ENCODE measurements around the gene CCNDBP1.
A peak's percentile ranks its signal among the peaks of the same experiment; 100 is the strongest.

CCNDBP1 gene

GRCh38 chr15:43204016-43204901 is 19.1 kb downstream of the CCNDBP1 start:
- H3K9me3 ChIP-seq: no peaks in the 10 kb centered on the region
- H3K27me3 ChIP-seq: no peaks in the 10 kb centered on the region
- H3K4me1 ChIP-seq: no peaks in the 10 kb centered on the region
- peak; percentile 78 for TF ChIP-seq CTCF (IDR thresholded peaks at IDR 0.05; ENCODE audit: low read depth, low read length)
- DNase-seq: peak; percentile 62
- H3K36me3 ChIP-seq: no peaks in the 10 kb centered on the region
- no peak overlapping the region for H3K4me3 ChIP-seq (ENCODE audit: low read depth, low read length)

GRCh38 chr15:43206054-43206453 is 20.9 kb downstream of the CCNDBP1 start:
- no peak for TF ChIP-seq CTCF (IDR thresholded peaks at IDR 0.05; ENCODE audit: low read depth, low read length)
- no peaks in the 10 kb centered on the region for H3K36me3 ChIP-seq
- no peak overlapping the region for H3K4me3 ChIP-seq (ENCODE audit: low read depth, low read length)
- no peaks in the 10 kb centered on the region for H3K27me3 ChIP-seq
- no peak for DNase-seq
- no peaks in the 10 kb centered on the region for H3K4me1 ChIP-seq
- H3K9me3 ChIP-seq: no peaks in the 10 kb centered on the region

- DNase-seq: no peak
- Histone ChIP-seq H3K4me3 (ENCODE audit: low read depth, low read length) (no peak overlapping the region), H3K36me3 (no peaks in the 10 kb centered on the region), H3K4me1 (no peaks in the 10 kb centered on the region), H3K27me3 (no peaks in the 10 kb centered on the region), H3K9me3 (no peaks in the 10 kb centered on the region)
- no peak for TF ChIP-seq CTCF (IDR thresholded peaks at IDR 0.05; ENCODE audit: low read depth, low read length)
Measured at GRCh38 chr15:43207024-43207423, 21.8 kb downstream of the CCNDBP1 start.

GRCh38 chr15:43208052-43209002 is 23.1 kb downstream of the CCNDBP1 start:
- DNase-seq: peak; percentile 43
- Histone ChIP-seq H3K4me3 (ENCODE audit: low read depth, low read length) (no peak overlapping the region), H3K27me3 (no peaks in the 10 kb centered on the region), H3K4me1 (peaks cover 5% of the 10 kb centered on the region), H3K9me3 (no peaks in the 10 kb centered on the region), H3K36me3 (no peaks in the 10 kb centered on the region)
- no peak for TF ChIP-seq CTCF (IDR thresholded peaks at IDR 0.05; ENCODE audit: low read depth, low read length)

GRCh38 chr15:43209059-43209824 is 24.0 kb downstream of the CCNDBP1 start:
- Histone ChIP-seq H3K4me3 (ENCODE audit: low read depth, low read length) (no peak overlapping the region), H3K27me3 (no peaks in the 10 kb centered on the region), H3K36me3 (no peaks in the 10 kb centered on the region), H3K9me3 (no peaks in the 10 kb centered on the region), H3K4me1 (peaks cover 5% of the 10 kb centered on the region)
- DNase-seq: no peak
- no peak for TF ChIP-seq CTCF (IDR thresholded peaks at IDR 0.05; ENCODE audit: low read depth, low read length)
